Mesenchymal stem cell (in vitro differentiated cells and primary cell): ENCODE data around the gene LIMS3. TPM values are rescaled to one million over a fixed set of nuclear protein-coding genes. Genes with fewer than 3 reads are reported as not detected.
"Not testable (repeated sequence)": the region's sequence is repeated elsewhere in the genome, so short reads cannot be mapped to it uniquely, and the experiment has no call there.

Experiments used
- DNase-seq: peaks from one replicate; pipeline ENCODE4 v3.0.0-alpha.2; 2013
- H2AFZ ChIP-seq: one replicate; pipeline ENCODE4 v1.6.1; 2013; ENCODE audit warnings: low read depth, mild to moderate bottlenecking, control low read depth, inconsistent platforms, low read length, moderate library complexity
- H2AK5ac ChIP-seq: 2 replicates; pipeline ENCODE4 v1.6.1; 2013; ENCODE audit warnings: low read length, moderate library complexity, mild to moderate bottlenecking, inconsistent platforms; ENCODE audit not compliant: severe bottlenecking
- H2BK120ac ChIP-seq: one replicate; pipeline ENCODE4 v1.6.1; 2013; ENCODE audit warnings: low read depth, mild to moderate bottlenecking, inconsistent platforms, low read length, moderate library complexity
- H2BK12ac ChIP-seq, 2 experiments: one replicate each; pipeline ENCODE4 v1.6.1; 2013; ENCODE audit warnings: inconsistent platforms in 2 of 2, low read length in 2 of 2, mild to moderate bottlenecking in 2 of 2, moderate library complexity in 2 of 2, control low read depth in 1 of 2
- H2BK15ac ChIP-seq: one replicate; pipeline ENCODE4 v1.6.1; 2013; ENCODE audit warnings: mild to moderate bottlenecking, low read depth, inconsistent platforms; ENCODE audit not compliant: poor library complexity, severe bottlenecking
- H2BK5ac ChIP-seq: 2 replicates; pipeline ENCODE4 v1.6.1; 2013; ENCODE audit warnings: low read depth, mild to moderate bottlenecking, low read length, control low read depth, inconsistent platforms; ENCODE audit not compliant: poor library complexity, severe bottlenecking
- H3K14ac ChIP-seq, 2 experiments: one replicate each; pipeline ENCODE4 v1.6.1; 2013; ENCODE audit warnings: inconsistent platforms in 2 of 2, low read length in 2 of 2, control low read depth in 1 of 2, mild to moderate bottlenecking in 1 of 2, moderate library complexity in 1 of 2
- H3K18ac ChIP-seq, 2 experiments: one replicate each; pipeline ENCODE4 v1.6.1; 2013; ENCODE audit warnings: inconsistent platforms in 2 of 2, low read length in 2 of 2, control low read depth in 1 of 2, low read depth in 1 of 2, mild to moderate bottlenecking in 1 of 2
- H3K23ac ChIP-seq, 2 experiments: one replicate each; pipeline ENCODE4 v1.6.1; 2013; ENCODE audit warnings: inconsistent platforms in 2 of 2, low read length in 2 of 2, mild to moderate bottlenecking in 2 of 2, moderate library complexity in 2 of 2, control low read depth in 1 of 2
- H3K27ac ChIP-seq: 2 replicates; pipeline ENCODE4 v1.5.1; 2013; ENCODE audit warnings: mild to moderate bottlenecking, moderate library complexity, low read length, control low read depth, inconsistent platforms; ENCODE audit not compliant: poor library complexity, severe bottlenecking
- H3K27me3 ChIP-seq, 2 experiments: 2 replicates each; pipeline versions ENCODE4 v1.6.1 to v1.7.0; 2013; ENCODE audit warnings: low read length in 2 of 2, mild to moderate bottlenecking in 2 of 2, moderate library complexity in 2 of 2, control low read depth in 1 of 2, inconsistent platforms in 1 of 2; ENCODE audit not compliant: control insufficient read depth in 1 of 2, insufficient read depth in 1 of 2
- H3K36me3 ChIP-seq, 2 experiments: 2 replicates each; pipeline versions ENCODE4 v1.6.1 to v1.7.0; 2013; ENCODE audit warnings: low read length in 2 of 2, control low read depth in 1 of 2, inconsistent platforms in 1 of 2, low read depth in 1 of 2, mild to moderate bottlenecking in 1 of 2; ENCODE audit not compliant: insufficient read depth in 2 of 2, control insufficient read depth in 1 of 2
- H3K4ac ChIP-seq, 2 experiments: one replicate each; pipeline ENCODE4 v1.6.1; 2013; ENCODE audit warnings: inconsistent platforms in 2 of 2, low read length in 2 of 2, mild to moderate bottlenecking in 2 of 2, moderate library complexity in 2 of 2, control low read depth in 1 of 2, low read depth in 1 of 2
- H3K4me1 ChIP-seq: 2 replicates; pipeline ENCODE4 v1.6.1; 2013; ENCODE audit warnings: low read depth, low read length, control low read depth; ENCODE audit not compliant: control insufficient read depth, insufficient read depth
- H3K4me2 ChIP-seq: 2 replicates; pipeline ENCODE4 v1.6.1; 2013; ENCODE audit warnings: low read length, mild to moderate bottlenecking, inconsistent platforms; ENCODE audit not compliant: poor library complexity, severe bottlenecking
- H3K4me3 ChIP-seq, 2 experiments: 2 replicates each; pipeline versions ENCODE4 v1.5.1 to v1.7.0; 2013; ENCODE audit warnings: low read length in 2 of 2, mild to moderate bottlenecking in 2 of 2, control low read depth in 1 of 2, low read depth in 1 of 2; ENCODE audit not compliant: insufficient read depth in 1 of 2
- H3K79me1 ChIP-seq: replicated peaks from 2 replicates; pipeline ENCODE4 v1.6.1; 2013; ENCODE audit warnings: mild to moderate bottlenecking, control low read depth, low read length, inconsistent platforms; ENCODE audit not compliant: poor library complexity, severe bottlenecking
- H3K9ac ChIP-seq: 2 replicates; pipeline ENCODE4 v1.7.0; 2013; ENCODE audit warnings: mild to moderate bottlenecking, low read length, moderate library complexity
- H3K9me3 ChIP-seq: 2 replicates; pipeline ENCODE4 v1.7.0; 2013; ENCODE audit warnings: mild to moderate bottlenecking, low read length; ENCODE audit not compliant: control insufficient read depth
- H4K8ac ChIP-seq: one replicate; pipeline ENCODE4 v1.6.1; 2013; ENCODE audit warnings: inconsistent platforms, mild to moderate bottlenecking, low read length, moderate library complexity
- H4K91ac ChIP-seq: one replicate; pipeline ENCODE4 v1.6.1; 2013; ENCODE audit warnings: mild to moderate bottlenecking, low read length, inconsistent platforms
- whole genome bisulfite sequencing: methylation state at CpG from one replicate; pipeline ENCODE4 v1.1.7; 2013; ENCODE audit warnings: mixed read lengths; 5-methylcytosine and 5-hydroxymethylcytosine counted together
- polyA plus RNA-seq, 2 experiments: library from polyadenylated mRNA; stranded (reverse); fragments of 200-250 nt; gene quantifications; one replicate each; pipeline ENCODE4 v1.2.3, GENCODE V29; 2013

The LIMS3 gene, protein sequence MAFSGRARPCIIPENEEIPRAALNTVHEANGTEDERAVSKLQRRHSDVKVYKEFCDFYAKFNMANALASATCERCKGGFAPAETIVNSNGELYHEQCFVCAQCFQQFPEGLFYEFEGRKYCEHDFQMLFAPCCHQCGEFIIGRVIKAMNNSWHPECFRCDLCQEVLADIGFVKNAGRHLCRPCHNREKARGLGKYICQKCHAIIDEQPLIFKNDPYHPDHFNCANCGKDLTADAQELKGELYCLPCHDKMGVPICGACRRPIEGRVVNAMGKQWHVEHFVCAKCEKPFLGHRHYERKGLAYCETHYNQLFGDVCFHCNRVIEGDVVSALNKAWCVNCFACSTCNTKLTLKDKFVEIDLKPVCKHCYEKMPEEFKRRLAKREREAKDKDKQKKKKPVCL
- polyA plus RNA-seq (2013, experiment 1 of 2), result 11.2 TPM
- 9.9 TPM for polyA plus RNA-seq (2013, experiment 2 of 2)

- not testable (repeated sequence) for H3K18ac ChIP-seq, H2BK120ac ChIP-seq, H3K4ac ChIP-seq, H3K4me1 ChIP-seq, H2BK5ac ChIP-seq, H3K36me3 ChIP-seq, H3K23ac ChIP-seq, H3K4me3 ChIP-seq, H2BK12ac ChIP-seq, H2BK15ac ChIP-seq, H3K9me3 ChIP-seq, DNase-seq, H4K91ac ChIP-seq, H4K8ac ChIP-seq, H3K9ac ChIP-seq, H3K27me3 ChIP-seq, H2AFZ ChIP-seq, H3K14ac ChIP-seq, H3K27ac ChIP-seq, H3K4me2 ChIP-seq, H2AK5ac ChIP-seq, H3K79me1 ChIP-seq
- WGBS, result no CpG with 5 or more reads among the region's 28 CpGs
These were observed at the start of gene LIMS3 for GRCh38 chr2:109898462-109899336. Gene LIMS3 (plus strand): TSS chr2:109898688. CDS start chr2:109898729, 41 bp downstream.

DNA sequence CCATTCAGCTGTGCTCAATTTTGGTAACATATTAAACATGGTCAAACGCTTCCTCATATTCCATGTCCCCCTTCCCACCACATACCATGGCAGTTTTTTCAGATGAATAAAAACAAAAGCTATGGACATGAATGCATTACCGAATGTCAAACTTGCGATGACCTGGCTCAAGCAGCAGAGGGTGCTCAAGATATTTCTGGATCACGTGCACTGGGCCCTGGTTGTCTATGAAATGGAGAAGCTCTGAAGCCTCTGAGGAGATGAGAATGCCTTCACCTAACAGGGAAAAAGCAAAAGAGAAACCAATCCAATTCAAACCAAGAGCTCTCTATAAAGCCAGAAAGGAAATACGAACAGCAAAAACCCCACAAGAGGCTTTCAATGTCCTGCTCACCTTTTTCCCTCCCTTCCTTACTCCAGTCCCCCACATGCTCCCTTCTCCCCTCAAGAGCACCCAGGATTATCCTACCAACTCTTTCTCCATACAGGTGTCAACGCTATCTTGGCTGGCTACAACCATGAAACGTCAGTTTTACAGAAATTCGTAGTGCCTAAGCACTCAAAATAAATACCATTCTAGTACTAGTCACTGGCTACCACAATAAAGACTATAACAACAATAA is 27.2 kb upstream of the LIMS3 start:
- not testable (repeated sequence) for H3K14ac ChIP-seq, H3K27me3 ChIP-seq, H3K79me1 ChIP-seq, H3K9ac ChIP-seq, H3K4ac ChIP-seq, H3K23ac ChIP-seq, H4K91ac ChIP-seq, DNase-seq, H3K4me1 ChIP-seq, H2BK5ac ChIP-seq, H3K27ac ChIP-seq, H3K18ac ChIP-seq, H2BK15ac ChIP-seq, H3K9me3 ChIP-seq, H4K8ac ChIP-seq, H3K4me2 ChIP-seq, H2AFZ ChIP-seq, H3K4me3 ChIP-seq, H2AK5ac ChIP-seq, H2BK12ac ChIP-seq, H3K36me3 ChIP-seq, H2BK120ac ChIP-seq
- no CpG with 5 or more reads among the region's 8 CpGs for WGBS

- H3K23ac ChIP-seq, H3K4me2 ChIP-seq, H3K36me3 ChIP-seq, H4K91ac ChIP-seq, H3K79me1 ChIP-seq, H3K9ac ChIP-seq, H3K18ac ChIP-seq, H2BK120ac ChIP-seq, H3K9me3 ChIP-seq, H3K14ac ChIP-seq, H3K4me3 ChIP-seq, H3K4ac ChIP-seq, H2AK5ac ChIP-seq, H4K8ac ChIP-seq, H2AFZ ChIP-seq, H3K27me3 ChIP-seq, H3K27ac ChIP-seq, H2BK12ac ChIP-seq, H2BK5ac ChIP-seq, H2BK15ac ChIP-seq, H3K4me1 ChIP-seq, DNase-seq: not testable (repeated sequence)
- no CpG with 5 or more reads among the region's 3 CpGs for WGBS
These were observed 21.9 kb upstream of the LIMS3 start for GRCh38 chr2:109876625-109877024.

GRCh38 chr2:109882112-109882511 is 16.4 kb upstream of the LIMS3 start:
- H2BK5ac ChIP-seq, H3K9ac ChIP-seq, H3K23ac ChIP-seq, H3K27me3 ChIP-seq, H2BK12ac ChIP-seq, H2BK120ac ChIP-seq, DNase-seq, H2AFZ ChIP-seq, H3K4me1 ChIP-seq, H3K79me1 ChIP-seq, H3K27ac ChIP-seq, H3K36me3 ChIP-seq, H4K8ac ChIP-seq, H3K4me2 ChIP-seq, H2BK15ac ChIP-seq, H3K18ac ChIP-seq, H3K14ac ChIP-seq, H3K9me3 ChIP-seq, H4K91ac ChIP-seq, H2AK5ac ChIP-seq, H3K4ac ChIP-seq, H3K4me3 ChIP-seq: not testable (repeated sequence)
- WGBS, result no CpG with 5 or more reads among the region's 1 CpG
